NCI-H1092 (cell line): ENCODE measurements around the gene CAPN8.
"Not testable (repeated sequence)": the region's sequence is repeated elsewhere in the genome, so short reads cannot be mapped to it uniquely, and the experiment has no call there.

Experiments
- DNase-seq: peaks from one replicate; lab custom pipeline; 2025; lab: John Stamatoyannopoulos, UW

CAPN8 gene

GRCh38 chr1:223525957-223526356 is 139.5 kb downstream of the CAPN8 start:
- DNase-seq, result no peak

DNA sequence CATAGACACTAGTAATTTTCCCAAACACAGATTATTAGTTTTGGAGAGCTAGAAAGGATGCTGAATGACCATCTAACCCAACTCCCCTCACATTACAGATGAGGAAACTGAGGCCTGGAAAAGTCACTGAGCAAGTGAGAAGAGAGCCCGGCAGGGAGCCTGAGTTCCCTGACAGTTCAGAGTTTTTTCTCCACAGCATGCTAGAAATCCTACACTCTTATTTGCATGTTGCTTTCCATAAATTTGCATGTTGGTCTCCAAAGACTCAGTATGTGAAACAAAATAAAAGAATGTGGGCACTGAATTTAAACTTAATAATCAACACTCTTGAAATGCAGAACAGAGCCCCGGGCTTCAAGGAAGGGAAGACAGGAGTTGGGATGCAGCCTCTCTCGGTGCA is 140.0 kb downstream of the CAPN8 start:
- no peak for DNase-seq

GRCh38 chr1:223524930-223525451 is 140.5 kb downstream of the CAPN8 start:
- no peak for DNase-seq

DNA sequence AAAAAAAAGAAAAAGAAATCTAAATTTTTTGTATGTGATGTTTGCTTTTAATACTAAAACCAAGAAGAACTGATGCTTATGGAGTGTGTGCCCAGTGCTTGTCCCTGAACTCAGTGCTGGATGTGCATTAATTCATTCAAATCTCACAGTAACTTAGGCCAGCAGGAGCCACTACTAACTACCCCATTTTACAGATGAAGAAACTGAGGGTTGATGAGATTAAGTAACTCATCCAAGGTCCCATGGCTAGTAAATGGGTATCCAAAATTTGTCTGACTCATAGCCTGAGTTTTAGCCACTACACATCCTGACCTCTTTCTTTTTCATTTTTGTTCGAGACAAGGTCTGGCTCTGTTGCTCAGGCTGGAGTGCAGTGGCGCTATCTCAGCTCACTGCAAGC is 144.4 kb downstream of the CAPN8 start:
- DNase-seq, result no peak

DNA sequence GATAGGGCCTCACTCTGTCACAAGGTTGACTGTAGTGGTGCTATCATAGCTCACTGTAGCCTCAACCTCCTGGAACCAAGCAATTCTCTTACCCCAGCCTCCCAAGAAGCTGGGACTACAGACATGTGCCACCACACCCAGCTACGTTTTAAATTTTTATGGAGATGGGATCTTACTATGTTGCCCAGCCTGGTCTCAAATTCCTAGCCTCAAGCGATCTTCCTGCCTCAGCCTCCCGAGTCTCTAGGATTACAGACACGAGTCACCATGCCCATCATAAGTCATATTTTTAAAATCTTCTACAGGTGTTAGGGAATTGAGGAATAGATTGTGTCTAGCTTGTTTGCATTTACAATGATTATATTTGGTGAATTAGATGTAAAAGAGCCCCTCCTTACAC is 145.3 kb downstream of the CAPN8 start:
- DNase-seq, result no peak

DNA sequence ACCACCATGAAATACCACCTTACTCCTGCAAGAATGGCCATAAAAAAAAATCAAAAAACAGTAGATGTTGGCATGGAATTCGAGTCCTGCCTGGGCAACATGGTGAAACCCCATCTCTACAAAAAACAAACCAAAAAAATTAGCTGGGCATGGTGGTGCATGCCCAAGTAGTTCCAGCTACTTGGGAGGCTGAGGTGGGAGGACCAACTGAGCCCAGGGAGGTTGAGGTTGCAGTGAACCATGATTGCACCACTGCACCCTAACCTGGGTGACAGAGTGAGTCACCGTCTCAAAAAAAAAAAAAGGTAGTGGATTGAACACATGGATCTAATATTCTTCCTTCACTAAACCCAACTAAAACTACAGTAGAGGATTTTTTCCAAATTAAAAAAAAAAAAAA is 146.4 kb downstream of the CAPN8 start:
- no peak for DNase-seq

DNA sequence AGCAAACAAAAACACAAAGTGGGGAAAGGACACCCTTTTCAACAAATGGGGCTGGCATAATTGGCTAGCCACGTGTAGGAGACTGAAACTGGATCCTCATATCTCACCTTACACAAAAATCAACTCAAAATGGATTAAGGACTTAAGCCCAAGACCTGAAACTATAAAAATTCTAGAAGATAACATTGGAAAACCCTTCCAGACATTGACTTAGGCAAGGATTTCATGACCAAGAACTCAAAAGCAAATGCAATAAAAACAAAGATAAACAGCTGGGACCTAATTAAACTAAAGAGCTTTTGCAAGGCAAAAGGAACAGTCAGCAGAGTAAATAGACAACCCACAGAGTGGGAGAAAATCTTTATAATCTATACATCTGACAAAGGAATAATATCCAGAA is 146.9 kb downstream of the CAPN8 start:
- not testable (repeated sequence) for DNase-seq

DNA sequence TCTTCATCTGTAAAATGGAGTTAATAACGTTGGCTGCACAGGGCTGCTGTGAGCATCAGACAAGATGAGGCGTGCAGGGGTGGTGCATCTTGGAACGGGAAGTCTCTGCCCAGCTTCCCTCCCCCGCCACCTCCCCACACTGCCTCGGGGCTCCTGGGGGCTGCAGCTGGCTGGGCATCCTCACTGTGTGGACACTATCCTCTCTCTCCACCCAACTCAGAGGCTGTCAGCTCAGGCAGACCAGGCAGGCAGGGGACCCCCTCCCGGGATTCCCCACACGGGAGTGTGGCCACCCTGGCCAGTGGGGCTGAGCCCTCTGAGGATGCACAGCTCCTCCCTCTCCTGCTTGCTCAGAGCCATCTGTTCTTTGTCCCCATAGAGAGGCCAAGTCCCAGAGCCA is 149.6 kb downstream of the CAPN8 start:
- no peak for DNase-seq

- DNase-seq, result no peak
Observed at GRCh38 chr1:223515421-223515820, 150.1 kb downstream of the CAPN8 start.

DNA sequence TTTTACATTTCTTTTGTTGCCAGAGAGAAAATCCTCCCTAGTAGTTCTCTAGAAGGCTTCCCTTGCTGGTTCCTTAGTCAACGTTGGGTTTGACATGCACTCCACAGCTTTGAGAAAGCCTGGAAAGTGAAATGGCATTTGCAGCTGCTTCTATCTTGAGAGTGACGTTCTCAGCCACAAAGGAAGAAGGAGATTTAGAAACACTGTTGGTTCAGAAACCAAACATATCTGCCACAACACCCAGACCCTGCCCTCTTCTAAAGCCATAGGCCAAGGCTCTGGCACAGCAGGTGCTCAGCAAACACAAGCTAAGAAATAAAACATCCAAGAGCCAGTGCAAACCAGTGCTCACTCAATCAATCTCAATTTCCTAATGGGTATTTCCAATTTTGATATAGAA is 150.9 kb downstream of the CAPN8 start:
- DNase-seq, result no peak

DNA sequence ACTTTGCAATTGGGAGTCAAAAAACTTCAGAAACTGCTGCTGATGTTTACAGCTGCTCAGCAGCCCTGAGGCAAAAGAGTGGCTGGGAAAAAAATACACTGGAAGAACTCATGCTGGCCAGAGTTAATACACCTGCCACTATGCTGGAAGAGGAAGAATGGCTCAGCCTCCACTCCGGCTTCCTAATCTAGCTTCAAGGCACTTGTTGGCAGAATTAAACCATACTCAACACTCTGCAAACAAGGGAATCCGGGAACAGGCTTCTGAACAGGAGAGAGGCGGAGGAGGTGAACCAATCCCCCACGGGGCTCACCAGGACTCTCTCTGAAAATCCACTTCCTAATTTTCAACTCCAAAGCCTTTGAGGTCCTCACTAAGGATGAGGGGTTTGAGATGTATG is 152.2 kb downstream of the CAPN8 start:
- DNase-seq, result peak; percentile 79

- no peak for DNase-seq
Observed at GRCh38 chr1:223512057-223512456, 153.4 kb downstream of the CAPN8 start.

DNA sequence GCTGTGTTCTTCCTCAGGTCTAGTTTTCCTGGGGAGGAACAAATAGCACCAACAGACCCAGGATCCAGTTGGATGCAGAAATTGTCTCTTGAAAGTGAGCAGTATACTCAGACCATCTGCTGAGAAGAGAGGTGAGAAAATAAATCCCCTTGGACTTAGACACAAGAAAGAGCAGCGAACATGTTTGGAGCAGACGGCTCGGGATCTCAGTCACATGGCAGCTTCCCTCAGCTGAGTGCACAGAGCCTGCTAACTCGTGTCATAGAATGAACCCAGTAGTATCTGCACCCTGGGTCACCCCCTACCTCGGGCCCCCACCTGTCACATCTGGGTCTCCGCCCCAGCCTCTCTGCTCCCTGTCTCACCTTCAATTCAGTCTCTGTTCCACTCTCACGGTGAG is 156.7 kb downstream of the CAPN8 start:
- no peak for DNase-seq

- DNase-seq, result peak; percentile 78
Observed at GRCh38 chr1:223504741-223505140, 160.8 kb downstream of the CAPN8 start.

GRCh38 chr1:223503348-223503747 is 162.2 kb downstream of the CAPN8 start:
- no peak for DNase-seq

- DNase-seq, result no peak
Observed at GRCh38 chr1:223500560-223501425, 164.7 kb downstream of the CAPN8 start.

- no peak for DNase-seq
Observed at GRCh38 chr1:223496883-223497282, 168.6 kb downstream of the CAPN8 start.

DNA sequence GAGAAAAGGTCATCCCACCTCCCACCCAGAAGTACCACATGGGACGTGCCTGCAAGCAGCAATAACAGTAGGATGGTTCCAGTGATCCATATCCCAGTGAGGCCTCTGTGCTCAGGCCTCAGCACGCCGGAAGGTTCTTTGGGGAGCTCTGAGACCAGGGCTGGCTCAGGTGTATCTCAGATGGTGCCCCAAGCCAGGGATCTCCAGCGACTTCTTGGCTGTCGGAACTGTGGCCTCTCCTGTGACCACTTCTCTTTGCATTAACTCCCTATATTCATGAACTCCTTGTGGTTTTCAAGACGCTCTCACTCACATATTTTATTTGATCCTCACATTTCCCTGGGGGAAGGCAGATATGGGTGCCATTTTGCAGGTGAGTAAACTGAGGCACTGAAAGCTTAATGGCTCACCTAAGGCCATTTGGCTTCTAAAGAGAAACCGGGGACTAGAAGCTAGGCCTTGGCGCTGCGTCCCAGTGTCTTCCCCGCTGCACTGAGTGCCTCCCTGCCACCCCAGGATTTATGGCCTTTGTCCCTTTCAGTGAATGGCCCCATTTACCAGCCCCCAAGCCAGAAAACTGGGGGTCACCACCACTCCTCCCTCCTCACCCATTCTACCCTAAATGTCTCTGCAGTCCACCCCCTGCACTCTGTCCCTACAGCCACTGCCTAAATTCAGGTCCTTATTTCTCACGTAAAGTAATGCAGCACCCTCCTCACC is 170.4 kb downstream of the CAPN8 start:
- DNase-seq, result no peak

DNA sequence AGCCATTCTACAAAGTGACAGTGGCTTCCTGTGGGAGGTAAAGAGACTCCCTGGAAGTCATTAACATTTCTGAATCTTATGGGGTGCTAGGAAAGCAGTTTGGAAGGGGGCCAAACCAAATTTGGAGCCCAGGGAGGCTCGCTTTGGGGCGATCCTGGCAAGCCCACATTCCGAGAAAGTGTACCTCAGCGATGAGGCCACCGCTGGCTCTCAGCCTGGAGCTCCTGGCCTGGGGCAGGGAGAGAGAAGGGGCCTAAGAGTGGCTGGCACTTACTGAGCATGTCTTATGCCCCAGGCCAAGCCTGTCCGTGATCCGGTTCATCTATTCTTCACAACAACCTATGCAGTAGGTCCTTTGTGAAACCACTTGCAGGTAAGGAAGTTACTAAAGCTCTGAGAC is 173.5 kb downstream of the CAPN8 start:
- no peak for DNase-seq
